GM12878 (cell line): Measurements from ENCODE around the gene ZNF513. TPM values are rescaled to one million over a fixed set of nuclear protein-coding genes. Genes with fewer than 3 reads are reported as not detected.

Source experiments
- ATAC-seq: fragments of 200-7000 bp; cut with Tn5 transposase; 3 replicates; pipeline ENCODE4 v1.9.1; 2020; ENCODE audit warnings: mild to moderate bottlenecking, moderate library complexity
- BruUV-seq: library from RNA; stranded (reverse); fragments of 400-500 nt; replicated peaks from 2 replicates; lab custom pipeline; 2021; lab: Mats Ljungman, UMichigan
- CTCF ChIA-PET: fragments of 300-600 bp; sonication (Branson Sonifier 250); formaldehyde crosslinking; extraction: SDS; loops from one replicate; lab custom pipeline; 2021; ENCODE audit warnings: inconsistent platforms; lab: Yijun Ruan, JAX
- POLR2A ChIA-PET: fragments of 350-600 bp; formaldehyde crosslinking; extraction: SDS; loops from one replicate; lab custom pipeline; 2021; ENCODE audit warnings: inconsistent platforms; lab: Charles Lee
- RAD21 ChIA-PET: fragments of 300-600 bp; sonication (Branson Sonifier 250); formaldehyde crosslinking; loops from one replicate; lab custom pipeline; 2023; ENCODE audit warnings: antibody characterized with exemption; ENCODE audit not compliant: unreplicated experiment; lab: Charles Lee
- SMC1A ChIA-PET: fragments of 300-600 bp; sonication (Branson Sonifier 250); formaldehyde crosslinking; loops from one replicate; lab custom pipeline; 2023; ENCODE audit not compliant: unreplicated experiment, uncharacterized antibody; lab: Charles Lee
- DNase-seq: peaks from one replicate; pipeline ENCODE4 v3.0.0-alpha.2; 2011; ENCODE audit warnings: low read depth, low spot score
- FAIRE-seq: peaks from 3 replicates; lab custom pipeline; 2011; peaks lifted over from hg19 to GRCh38; lab: Jason Lieb, UNC
- H2AFZ ChIP-seq: 2 replicates; pipeline ENCODE4 v1.6.0; 2011; ENCODE audit warnings: low read depth, low read length, control low read depth; ENCODE audit not compliant: control insufficient read depth
- H3K27ac ChIP-seq: 2 replicates; pipeline ENCODE4 v1.5.1; 2011; ENCODE audit warnings: control low read depth; ENCODE audit not compliant: control insufficient read depth, insufficient read depth
- H3K27me3 ChIP-seq, 2 experiments: replicated peaks in 1 of 2; 2 replicates each; pipeline versions ENCODE4 v1.6.0 to v1.6.1; 2011; ENCODE audit warnings: low read length in 1 of 2; ENCODE audit not compliant: control insufficient read depth in 2 of 2, insufficient read depth in 2 of 2
- H3K36me3 ChIP-seq, 2 experiments: 2 replicates each; pipeline ENCODE4 v1.5.1; 2011; ENCODE audit warnings: low read length in 1 of 2; ENCODE audit not compliant: control insufficient read depth in 2 of 2, insufficient read depth in 2 of 2
- H3K4me1 ChIP-seq: 2 replicates; pipeline ENCODE4 v1.6.1; 2011; ENCODE audit warnings: mild to moderate bottlenecking, low read length, moderate library complexity, mixed read lengths; ENCODE audit not compliant: control insufficient read depth, insufficient read depth
- H3K4me2 ChIP-seq: 2 replicates; pipeline ENCODE4 v1.6.0; 2011; ENCODE audit warnings: control low read depth; ENCODE audit not compliant: control insufficient read depth, insufficient read depth
- H3K4me3 ChIP-seq: fragments of 200-600 bp; sonication (generic); 2 replicates; pipeline ENCODE4 v1.5.1; 2016
- H3K79me2 ChIP-seq: 2 replicates; pipeline ENCODE4 v1.6.0; 2011; ENCODE audit warnings: low read length; ENCODE audit not compliant: control insufficient read depth, insufficient read depth
- H3K9ac ChIP-seq: 2 replicates; pipeline ENCODE4 v1.8.0; 2011; ENCODE audit warnings: low read length, control low read depth, mixed read lengths; ENCODE audit not compliant: control insufficient read depth, insufficient read depth
- H3K9me3 ChIP-seq: replicated peaks from 3 replicates; pipeline ENCODE4 v1.5.1; 2011; ENCODE audit warnings: mild to moderate bottlenecking, low read length; ENCODE audit not compliant: control insufficient read depth, insufficient read depth
- H4K20me1 ChIP-seq: 2 replicates; pipeline ENCODE4 v1.6.0; 2011; ENCODE audit not compliant: control insufficient read depth, insufficient read depth
- BRCA1 ChIP-seq: IDR thresholded peaks from 2 replicates; pipeline ENCODE4 v1.6.1; 2011; ENCODE audit warnings: low read depth, low read length, improper control_type of control experiment
- EP300 ChIP-seq, 2 experiments: fragments of 150-350 bp in 1 of 2; IDR thresholded peaks; 2 replicates each; pipeline ENCODE4 v1.6.1; 2011 to 2012; ENCODE audit warnings: low read depth in 2 of 2, low read length in 2 of 2, borderline replicate concordance in 1 of 2, improper control_type of control experiment in 1 of 2, inconsistent platforms in 1 of 2; ENCODE audit not compliant: control insufficient read depth in 1 of 2
- ESRRA ChIP-seq: IDR thresholded peaks from 2 replicates; pipeline ENCODE4 v1.6.1; 2012; ENCODE audit warnings: mild to moderate bottlenecking, low read length, improper control_type of control experiment
- GABPA ChIP-seq: IDR thresholded peaks from 2 replicates; pipeline ENCODE4 v1.6.1; 2014; ENCODE audit warnings: antibody characterized with exemption, low read depth, mild to moderate bottlenecking, inconsistent platforms
- NFXL1 ChIP-seq: fragments of 450-650 bp; IDR thresholded peaks from 2 replicates; pipeline ENCODE4 v1.6.1; 2017; ENCODE audit warnings: antibody characterized with exemption, mild to moderate bottlenecking, borderline replicate concordance
- RUNX3 ChIP-seq: IDR thresholded peaks from 2 replicates; pipeline ENCODE4 v1.6.1; 2012; ENCODE audit warnings: low read length, inconsistent platforms
- SIN3A ChIP-seq: IDR thresholded peaks from 2 replicates; pipeline ENCODE4 v1.6.1; 2012; ENCODE audit warnings: low read depth, low read length, improper control_type of control experiment
- WGBS: methylation state at CpG from one replicate; pipeline ENCODE4 v1.1.6; 2016; ENCODE audit warnings: low lambda C conversion rate; ENCODE audit not compliant: insufficient replicate concordance, insufficient coverage; ENCODE audit errors: missing lambda C conversion rate; 5-methylcytosine and 5-hydroxymethylcytosine counted together
- in situ Hi-C: fragments of 300-500 bp; cut with MboI; formaldehyde crosslinking; loops from 9 replicates; pipeline ENCODE4 v1.14.3; 2018; ENCODE audit warnings: mixed read lengths
- intact Hi-C: fragments of 100-400 bp; cut with micrococcal nuclease; formaldehyde crosslinking; loops from one replicate; pipeline ENCODE4 v1.14.2; 2022; ENCODE audit not compliant: unreplicated experiment
- polyA plus RNA-seq, 11 experiments: library from polyadenylated mRNA; depleted of rRNA in 4 of 11; unstranded in 6 of 11; stranded (reverse) in 5 of 11; fragments of >200 nt; fragmentation: Nextera tagmentation in 4 of 11; fragmentation: Illumina TruSeq in 1 of 11; extraction: Ambion mirVana in 4 of 11; extraction: Trizol in 1 of 11; gene quantifications; 1 replicate in 1 of 11; 2 replicates in 10 of 11; pipeline versions ENCODE4 v1.2.1 to v1.2.3, GENCODE V29; 2011 to 2016; ENCODE audit warnings: inconsistent platforms in 2 of 11, missing spikeins in 2 of 11, low read depth in 1 of 11
- total RNA-seq, 4 experiments: library from RNA; depleted of rRNA in 3 of 4; stranded (reverse); fragments of >200 nt in 3 of 4; fragmentation: Illumina TruSeq in 1 of 4; extraction: Trizol in 1 of 4; gene quantifications; 2 replicates each; pipeline versions ENCODE4 v1.2.1 to v1.2.3, GENCODE V29; 2013 to 2021
- TF ChIP-seq, protein P1 (sequence below): IDR thresholded peaks from 2 replicates; pipeline ENCODE4 v1.6.1; 2012; ENCODE audit warnings: improper control_type of control experiment, low read depth, low read length; ENCODE audit not compliant: insufficient replicate concordance

The ZNF513 gene
- total and polyA plus RNA-seq, 10 of the 15 experiments (the other 5 are each of a cell fraction or from before 2014, with no cell fraction given) = 0.06 to 16.4 (median 5.6) TPM

DNA sequence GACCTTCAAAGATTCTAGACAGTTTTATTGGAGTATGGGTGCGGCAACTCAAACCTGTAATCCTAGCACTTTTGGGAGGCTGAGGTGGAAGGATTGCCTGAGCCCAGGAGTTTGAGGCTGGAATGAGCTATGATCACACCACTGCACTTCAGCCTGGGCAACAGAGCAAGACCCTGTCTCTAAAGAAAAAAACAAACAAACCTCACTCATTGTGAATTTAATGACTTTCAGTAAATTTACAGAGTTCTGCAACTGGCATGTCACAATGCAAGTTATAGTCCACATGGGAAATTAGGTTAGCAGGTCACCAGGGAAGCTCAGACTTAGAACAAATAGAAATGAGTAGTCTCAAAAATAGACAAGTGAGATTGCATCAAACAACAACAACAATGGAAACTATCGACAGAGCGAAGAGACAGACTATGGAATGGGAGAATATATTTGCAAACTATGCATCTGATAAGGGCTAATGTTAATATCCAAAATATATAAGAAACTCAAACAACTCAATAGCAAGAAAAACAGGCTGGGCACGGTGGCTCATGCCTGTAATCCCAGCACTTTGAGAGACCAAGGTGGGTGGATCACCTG, 41.2 kb upstream of the ZNF513 start:
- ATAC-seq (no peak), FAIRE-seq (no peak), DNase-seq (no peak)
- H3K4me1 ChIP-seq = no peaks in the 10 kb centered on the region
- POLR2A ChIA-PET = no interaction called here
- H3K27ac ChIP-seq = no peak overlapping the region
- H3K4me2 ChIP-seq = no peak overlapping the region
- H3K4me3 ChIP-seq = no peak overlapping the region
- 89% methylated on average over 4 of the region's 4 CpGs for WGBS
- no peaks in the 10 kb centered on the region for H3K9me3 ChIP-seq
- no TSS peak for BruUV-seq
- no peaks in the 10 kb centered on the region for H3K27me3 ChIP-seq
- no peaks in the 10 kb centered on the region for H3K36me3 ChIP-seq
- intact Hi-C loops (no loop called here), in situ Hi-C loops (no loop called here)
- SMC1A ChIA-PET = interaction anchor here (0.9 to 1.5 kb wide), 2 partner anchors 8 to 12 kb away, joined by 3 to 4 read pairs; partner anchors contain the start of gene PPM1G
- CTCF ChIA-PET = interaction anchor here (0.7 to 1.4 kb wide), 3 partner anchors 12 to 262 kb away, joined by 4 to 5 read pairs (median 4); partner anchors contain the start of gene PPM1G
- TF ChIP-seq GABPA = no peak
- TF ChIP-seq SIN3A = no peak
- TF ChIP-seq, protein P1, sequence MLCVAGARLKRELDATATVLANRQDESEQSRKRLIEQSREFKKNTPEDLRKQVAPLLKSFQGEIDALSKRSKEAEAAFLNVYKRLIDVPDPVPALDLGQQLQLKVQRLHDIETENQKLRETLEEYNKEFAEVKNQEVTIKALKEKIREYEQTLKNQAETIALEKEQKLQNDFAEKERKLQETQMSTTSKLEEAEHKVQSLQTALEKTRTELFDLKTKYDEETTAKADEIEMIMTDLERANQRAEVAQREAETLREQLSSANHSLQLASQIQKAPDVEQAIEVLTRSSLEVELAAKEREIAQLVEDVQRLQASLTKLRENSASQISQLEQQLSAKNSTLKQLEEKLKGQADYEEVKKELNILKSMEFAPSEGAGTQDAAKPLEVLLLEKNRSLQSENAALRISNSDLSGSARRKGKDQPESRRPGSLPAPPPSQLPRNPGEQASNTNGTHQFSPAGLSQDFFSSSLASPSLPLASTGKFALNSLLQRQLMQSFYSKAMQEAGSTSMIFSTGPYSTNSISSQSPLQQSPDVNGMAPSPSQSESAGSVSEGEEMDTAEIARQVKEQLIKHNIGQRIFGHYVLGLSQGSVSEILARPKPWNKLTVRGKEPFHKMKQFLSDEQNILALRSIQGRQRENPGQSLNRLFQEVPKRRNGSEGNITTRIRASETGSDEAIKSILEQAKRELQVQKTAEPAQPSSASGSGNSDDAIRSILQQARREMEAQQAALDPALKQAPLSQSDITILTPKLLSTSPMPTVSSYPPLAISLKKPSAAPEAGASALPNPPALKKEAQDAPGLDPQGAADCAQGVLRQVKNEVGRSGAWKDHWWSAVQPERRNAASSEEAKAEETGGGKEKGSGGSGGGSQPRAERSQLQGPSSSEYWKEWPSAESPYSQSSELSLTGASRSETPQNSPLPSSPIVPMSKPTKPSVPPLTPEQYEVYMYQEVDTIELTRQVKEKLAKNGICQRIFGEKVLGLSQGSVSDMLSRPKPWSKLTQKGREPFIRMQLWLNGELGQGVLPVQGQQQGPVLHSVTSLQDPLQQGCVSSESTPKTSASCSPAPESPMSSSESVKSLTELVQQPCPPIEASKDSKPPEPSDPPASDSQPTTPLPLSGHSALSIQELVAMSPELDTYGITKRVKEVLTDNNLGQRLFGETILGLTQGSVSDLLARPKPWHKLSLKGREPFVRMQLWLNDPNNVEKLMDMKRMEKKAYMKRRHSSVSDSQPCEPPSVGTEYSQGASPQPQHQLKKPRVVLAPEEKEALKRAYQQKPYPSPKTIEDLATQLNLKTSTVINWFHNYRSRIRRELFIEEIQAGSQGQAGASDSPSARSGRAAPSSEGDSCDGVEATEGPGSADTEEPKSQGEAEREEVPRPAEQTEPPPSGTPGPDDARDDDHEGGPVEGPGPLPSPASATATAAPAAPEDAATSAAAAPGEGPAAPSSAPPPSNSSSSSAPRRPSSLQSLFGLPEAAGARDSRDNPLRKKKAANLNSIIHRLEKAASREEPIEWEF = no peak
- TF ChIP-seq EP300 (IDR thresholded peaks at IDR 0.05; ENCODE audit: borderline replicate concordance in 1 of 2, control insufficient read depth in 1 of 2, low read depth in 2 of 2, low read length in 2 of 2) = no peak
- TF ChIP-seq ESRRA = no peak
- TF ChIP-seq RUNX3 = no peak
- TF ChIP-seq BRCA1 = no peak
- no peak for TF ChIP-seq NFXL1
- no peaks in the 10 kb centered on the region for H3K79me2 ChIP-seq
- RAD21 ChIA-PET = no interaction called here
- no peak overlapping the region for H3K9ac ChIP-seq
- H2AFZ ChIP-seq = no peak overlapping the region
- no peaks in the 10 kb centered on the region for H4K20me1 ChIP-seq
